ENCODE data around the gene PROS1.
"Not testable (repeated sequence)": the region's sequence is repeated elsewhere in the genome, so short reads cannot be mapped to it uniquely, and the experiment has no call there.

DNA sequence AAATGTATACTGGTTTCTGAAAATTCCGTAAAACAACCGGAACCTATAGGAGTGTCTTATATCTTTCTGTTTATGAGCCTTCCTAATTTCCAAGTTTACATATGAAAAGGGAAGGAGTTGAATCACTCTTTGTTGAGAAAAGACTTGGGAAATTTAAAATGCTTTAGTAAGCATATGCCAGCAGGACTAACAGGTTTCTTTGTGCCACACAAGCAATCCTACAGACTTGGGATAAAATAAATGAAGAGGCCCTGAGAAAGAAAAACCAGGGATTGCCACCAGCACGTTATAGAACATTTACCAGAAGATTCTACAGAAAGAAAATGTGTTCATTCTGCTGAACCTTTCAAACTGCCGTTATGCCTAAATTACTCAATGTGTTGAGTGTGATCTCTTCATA lies 96.3 kb downstream of the PROS1 start:
- TF ChIP-seq, protein P1, sequence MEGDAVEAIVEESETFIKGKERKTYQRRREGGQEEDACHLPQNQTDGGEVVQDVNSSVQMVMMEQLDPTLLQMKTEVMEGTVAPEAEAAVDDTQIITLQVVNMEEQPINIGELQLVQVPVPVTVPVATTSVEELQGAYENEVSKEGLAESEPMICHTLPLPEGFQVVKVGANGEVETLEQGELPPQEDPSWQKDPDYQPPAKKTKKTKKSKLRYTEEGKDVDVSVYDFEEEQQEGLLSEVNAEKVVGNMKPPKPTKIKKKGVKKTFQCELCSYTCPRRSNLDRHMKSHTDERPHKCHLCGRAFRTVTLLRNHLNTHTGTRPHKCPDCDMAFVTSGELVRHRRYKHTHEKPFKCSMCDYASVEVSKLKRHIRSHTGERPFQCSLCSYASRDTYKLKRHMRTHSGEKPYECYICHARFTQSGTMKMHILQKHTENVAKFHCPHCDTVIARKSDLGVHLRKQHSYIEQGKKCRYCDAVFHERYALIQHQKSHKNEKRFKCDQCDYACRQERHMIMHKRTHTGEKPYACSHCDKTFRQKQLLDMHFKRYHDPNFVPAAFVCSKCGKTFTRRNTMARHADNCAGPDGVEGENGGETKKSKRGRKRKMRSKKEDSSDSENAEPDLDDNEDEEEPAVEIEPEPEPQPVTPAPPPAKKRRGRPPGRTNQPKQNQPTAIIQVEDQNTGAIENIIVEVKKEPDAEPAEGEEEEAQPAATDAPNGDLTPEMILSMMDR (IDR thresholded peaks at IDR 0.05): not testable (repeated sequence)
- TF ChIP-seq, protein P2, sequence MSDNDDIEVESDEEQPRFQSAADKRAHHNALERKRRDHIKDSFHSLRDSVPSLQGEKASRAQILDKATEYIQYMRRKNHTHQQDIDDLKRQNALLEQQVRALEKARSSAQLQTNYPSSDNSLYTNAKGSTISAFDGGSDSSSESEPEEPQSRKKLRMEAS (CRISPR knock-in tag; IDR thresholded peaks at IDR 0.05): not testable (repeated sequence)
- TF ChIP-seq, protein P3, sequence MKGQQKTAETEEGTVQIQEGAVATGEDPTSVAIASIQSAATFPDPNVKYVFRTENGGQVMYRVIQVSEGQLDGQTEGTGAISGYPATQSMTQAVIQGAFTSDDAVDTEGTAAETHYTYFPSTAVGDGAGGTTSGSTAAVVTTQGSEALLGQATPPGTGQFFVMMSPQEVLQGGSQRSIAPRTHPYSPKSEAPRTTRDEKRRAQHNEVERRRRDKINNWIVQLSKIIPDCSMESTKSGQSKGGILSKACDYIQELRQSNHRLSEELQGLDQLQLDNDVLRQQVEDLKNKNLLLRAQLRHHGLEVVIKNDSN (CRISPR knock-in tag; IDR thresholded peaks at IDR 0.05): not testable (repeated sequence)
- not testable (repeated sequence) for TF ChIP-seq TP53 (CRISPR knock-in tag; IDR thresholded peaks at IDR 0.05); JUN (CRISPR knock-in tag; IDR thresholded peaks at IDR 0.05); SP1 (CRISPR knock-in tag; conservative IDR thresholded peaks at IDR 0.05); ZNF423 (CRISPR knock-in tag; IDR thresholded peaks at IDR 0.05); TCF7 (CRISPR knock-in tag; IDR thresholded peaks at IDR 0.05; ENCODE audit: low read depth); GRHL2 (CRISPR knock-in tag; IDR thresholded peaks at IDR 0.05; ENCODE audit: insufficient replicate concordance, severe bottlenecking); ZBTB21 (CRISPR knock-in tag; IDR thresholded peaks at IDR 0.05; ENCODE audit: borderline replicate concordance)
- TF ChIP-seq, protein P4, sequence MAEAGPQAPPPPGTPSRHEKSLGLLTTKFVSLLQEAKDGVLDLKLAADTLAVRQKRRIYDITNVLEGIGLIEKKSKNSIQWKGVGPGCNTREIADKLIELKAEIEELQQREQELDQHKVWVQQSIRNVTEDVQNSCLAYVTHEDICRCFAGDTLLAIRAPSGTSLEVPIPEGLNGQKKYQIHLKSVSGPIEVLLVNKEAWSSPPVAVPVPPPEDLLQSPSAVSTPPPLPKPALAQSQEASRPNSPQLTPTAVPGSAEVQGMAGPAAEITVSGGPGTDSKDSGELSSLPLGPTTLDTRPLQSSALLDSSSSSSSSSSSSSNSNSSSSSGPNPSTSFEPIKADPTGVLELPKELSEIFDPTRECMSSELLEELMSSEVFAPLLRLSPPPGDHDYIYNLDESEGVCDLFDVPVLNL (CRISPR knock-in tag; IDR thresholded peaks at IDR 0.05; ENCODE audit: borderline replicate concordance, low read depth): not testable (repeated sequence)
- TF ChIP-seq, protein P5, sequence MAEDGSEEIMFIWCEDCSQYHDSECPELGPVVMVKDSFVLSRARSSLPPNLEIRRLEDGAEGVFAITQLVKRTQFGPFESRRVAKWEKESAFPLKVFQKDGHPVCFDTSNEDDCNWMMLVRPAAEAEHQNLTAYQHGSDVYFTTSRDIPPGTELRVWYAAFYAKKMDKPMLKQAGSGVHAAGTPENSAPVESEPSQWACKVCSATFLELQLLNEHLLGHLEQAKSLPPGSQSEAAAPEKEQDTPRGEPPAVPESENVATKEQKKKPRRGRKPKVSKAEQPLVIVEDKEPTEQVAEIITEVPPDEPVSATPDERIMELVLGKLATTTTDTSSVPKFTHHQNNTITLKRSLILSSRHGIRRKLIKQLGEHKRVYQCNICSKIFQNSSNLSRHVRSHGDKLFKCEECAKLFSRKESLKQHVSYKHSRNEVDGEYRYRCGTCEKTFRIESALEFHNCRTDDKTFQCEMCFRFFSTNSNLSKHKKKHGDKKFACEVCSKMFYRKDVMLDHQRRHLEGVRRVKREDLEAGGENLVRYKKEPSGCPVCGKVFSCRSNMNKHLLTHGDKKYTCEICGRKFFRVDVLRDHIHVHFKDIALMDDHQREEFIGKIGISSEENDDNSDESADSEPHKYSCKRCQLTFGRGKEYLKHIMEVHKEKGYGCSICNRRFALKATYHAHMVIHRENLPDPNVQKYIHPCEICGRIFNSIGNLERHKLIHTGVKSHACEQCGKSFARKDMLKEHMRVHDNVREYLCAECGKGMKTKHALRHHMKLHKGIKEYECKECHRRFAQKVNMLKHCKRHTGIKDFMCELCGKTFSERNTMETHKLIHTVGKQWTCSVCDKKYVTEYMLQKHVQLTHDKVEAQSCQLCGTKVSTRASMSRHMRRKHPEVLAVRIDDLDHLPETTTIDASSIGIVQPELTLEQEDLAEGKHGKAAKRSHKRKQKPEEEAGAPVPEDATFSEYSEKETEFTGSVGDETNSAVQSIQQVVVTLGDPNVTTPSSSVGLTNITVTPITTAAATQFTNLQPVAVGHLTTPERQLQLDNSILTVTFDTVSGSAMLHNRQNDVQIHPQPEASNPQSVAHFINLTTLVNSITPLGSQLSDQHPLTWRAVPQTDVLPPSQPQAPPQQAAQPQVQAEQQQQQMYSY (CRISPR knock-in tag; IDR thresholded peaks at IDR 0.05): not testable (repeated sequence)
- TF ChIP-seq, protein P6, sequence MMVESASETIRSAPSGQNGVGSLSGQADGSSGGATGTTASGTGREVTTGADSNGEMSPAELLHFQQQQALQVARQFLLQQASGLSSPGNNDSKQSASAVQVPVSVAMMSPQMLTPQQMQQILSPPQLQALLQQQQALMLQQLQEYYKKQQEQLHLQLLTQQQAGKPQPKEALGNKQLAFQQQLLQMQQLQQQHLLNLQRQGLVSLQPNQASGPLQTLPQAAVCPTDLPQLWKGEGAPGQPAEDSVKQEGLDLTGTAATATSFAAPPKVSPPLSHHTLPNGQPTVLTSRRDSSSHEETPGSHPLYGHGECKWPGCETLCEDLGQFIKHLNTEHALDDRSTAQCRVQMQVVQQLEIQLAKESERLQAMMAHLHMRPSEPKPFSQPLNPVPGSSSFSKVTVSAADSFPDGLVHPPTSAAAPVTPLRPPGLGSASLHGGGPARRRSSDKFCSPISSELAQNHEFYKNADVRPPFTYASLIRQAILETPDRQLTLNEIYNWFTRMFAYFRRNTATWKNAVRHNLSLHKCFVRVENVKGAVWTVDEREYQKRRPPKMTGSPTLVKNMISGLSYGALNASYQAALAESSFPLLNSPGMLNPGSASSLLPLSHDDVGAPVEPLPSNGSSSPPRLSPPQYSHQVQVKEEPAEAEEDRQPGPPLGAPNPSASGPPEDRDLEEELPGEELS (CRISPR knock-in tag; IDR thresholded peaks at IDR 0.05): not testable (repeated sequence)
